Superior temporal gyrus (tissue), 1 donor: ENCODE results near the gene POC1A.

ENCODE experiments used
- DNase-seq: peaks from one replicate; pipeline ENCODE4 v3.0.0-alpha.2; 2016; ENCODE audit errors: extremely low spot score

The POC1A gene

DNA sequence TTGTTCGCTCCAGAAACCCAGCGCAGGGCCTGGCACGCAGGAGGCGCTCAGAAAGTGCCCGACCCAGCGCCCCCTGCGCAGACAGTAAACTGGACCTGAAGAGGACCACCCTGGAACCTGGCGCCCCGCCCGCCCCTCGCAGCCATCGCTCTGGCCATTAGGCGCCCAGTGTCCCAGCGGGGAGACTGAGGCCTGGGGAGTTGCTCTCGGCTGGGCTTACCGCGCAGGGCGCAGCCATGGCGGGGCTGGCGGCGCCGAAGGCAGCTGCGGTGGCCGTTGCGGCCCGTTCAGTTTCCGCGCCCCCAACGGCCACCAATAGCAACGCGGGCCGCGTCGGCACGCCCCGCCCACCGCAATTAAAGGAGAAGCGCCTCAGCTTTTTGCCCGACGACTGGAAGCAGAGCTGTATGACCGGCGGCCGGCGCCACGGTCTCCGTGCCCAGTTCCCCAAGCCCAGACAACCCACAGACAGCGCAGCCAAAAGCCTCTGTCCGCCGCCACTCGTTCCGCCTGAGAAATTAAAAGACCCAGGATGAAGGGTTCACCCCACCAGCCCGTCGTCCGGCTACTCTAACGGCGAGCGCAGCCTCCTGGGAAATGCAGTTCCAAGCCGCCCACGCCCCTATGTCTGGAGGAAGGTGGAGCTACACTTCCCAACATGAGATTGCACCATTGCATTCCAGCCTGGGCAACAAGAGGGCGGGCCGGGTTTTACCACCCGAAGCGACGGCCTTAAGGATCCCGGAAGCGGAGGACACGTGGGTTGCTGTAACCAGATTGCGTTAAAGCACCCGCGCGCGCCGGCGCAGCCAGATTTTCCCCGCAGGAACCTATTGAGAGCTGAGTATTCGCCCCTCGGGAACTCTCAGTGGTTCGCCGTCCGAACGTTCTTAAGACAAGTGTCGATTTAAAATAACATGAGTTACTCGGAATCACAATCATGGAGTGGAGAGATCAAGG lies at the start of gene POC1A:
Gene POC1A, minus strand, starts transcription at position 289 of the 960 bp plus-strand sequence. Its CDS starts 51 bp downstream, at position 238.
- DNase-seq: peak; percentile 96

DNA sequence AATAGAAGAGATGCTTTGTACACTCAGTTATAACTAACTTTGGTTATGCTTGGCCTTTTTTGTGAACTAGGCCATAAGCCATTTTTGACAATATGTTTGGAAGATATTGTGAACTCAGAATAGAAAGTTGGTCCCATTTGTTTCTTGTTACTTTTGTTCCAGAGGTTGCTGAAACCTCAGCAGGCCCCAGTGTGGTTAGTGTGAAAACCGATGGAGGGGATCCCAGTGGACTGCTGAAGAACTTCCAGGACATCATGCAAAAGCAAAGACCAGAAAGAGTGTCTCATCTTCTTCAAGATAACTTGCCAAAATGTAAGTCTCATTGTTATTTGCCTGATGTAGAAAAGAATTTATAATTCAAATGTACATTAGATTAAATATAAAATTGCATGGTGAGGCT lies 49.5 kb upstream of the POC1A start:
- DNase-seq: no peak

DNA sequence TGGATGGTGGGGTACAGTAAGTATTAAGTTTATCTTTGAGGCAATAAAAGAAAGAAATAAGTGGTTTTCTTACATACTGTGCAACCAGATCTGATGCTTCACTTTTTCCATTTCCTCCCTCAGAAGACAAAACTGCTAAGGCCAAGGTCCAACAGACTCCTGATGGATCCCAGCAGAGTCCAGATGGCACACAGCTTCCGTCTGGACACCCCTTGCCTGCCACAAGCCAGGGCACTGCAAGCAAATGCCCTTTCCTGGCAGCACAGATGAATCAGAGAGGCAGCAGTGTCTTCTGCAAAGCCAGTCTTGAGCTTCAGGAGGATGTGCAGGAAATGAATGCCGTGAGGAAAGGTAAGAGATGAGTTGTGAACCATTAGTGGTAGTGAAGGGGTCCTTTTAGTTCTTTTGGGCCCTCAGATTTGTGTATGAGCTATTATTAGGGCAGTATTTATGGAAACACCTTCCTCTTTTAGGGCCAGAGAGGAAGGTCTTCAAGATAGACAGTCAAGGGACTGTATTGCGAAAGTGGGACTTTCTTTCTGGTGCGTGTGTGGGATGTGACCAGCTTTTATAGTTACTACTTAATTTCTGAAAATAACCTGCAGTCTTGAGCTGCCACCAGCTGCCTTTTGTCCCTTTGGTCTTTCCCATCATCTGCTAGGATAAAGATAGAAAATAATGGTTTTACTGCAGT lies 48.3 kb upstream of the POC1A start:
- no peak for DNase-seq

DNA sequence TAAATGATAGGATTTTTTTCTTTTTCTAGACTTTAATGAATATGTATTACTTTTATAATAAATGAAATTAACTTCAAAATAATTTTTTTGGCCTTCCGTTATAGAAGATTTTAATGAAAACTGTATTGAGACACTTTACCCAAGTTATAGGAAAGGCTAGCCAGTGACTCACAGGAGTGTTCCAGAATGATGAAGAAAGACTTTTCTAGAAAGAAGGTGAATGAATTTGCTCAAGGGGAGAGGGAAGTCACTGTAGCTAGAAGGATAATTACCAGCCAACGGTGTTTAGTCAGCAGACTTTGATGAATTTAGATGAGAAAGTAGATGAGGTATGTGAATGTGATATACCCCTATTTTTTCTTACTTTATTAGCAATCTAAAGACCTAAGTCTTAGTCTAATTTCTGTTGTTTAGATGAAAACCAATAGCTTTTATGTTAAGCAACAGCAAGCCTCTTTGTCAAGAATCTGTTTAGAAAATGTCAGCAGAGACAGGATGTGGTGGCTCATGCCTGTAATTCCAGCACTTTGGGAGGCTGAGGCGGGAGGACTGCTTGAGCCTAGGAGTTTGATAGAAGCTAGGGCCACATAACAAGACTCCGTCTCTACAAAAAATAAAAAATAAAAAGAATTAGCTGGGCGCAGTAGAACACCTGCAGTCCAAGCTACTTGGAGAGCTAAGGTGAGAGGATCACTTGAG lies 46.9 kb upstream of the POC1A start:
- no peak for DNase-seq

DNA sequence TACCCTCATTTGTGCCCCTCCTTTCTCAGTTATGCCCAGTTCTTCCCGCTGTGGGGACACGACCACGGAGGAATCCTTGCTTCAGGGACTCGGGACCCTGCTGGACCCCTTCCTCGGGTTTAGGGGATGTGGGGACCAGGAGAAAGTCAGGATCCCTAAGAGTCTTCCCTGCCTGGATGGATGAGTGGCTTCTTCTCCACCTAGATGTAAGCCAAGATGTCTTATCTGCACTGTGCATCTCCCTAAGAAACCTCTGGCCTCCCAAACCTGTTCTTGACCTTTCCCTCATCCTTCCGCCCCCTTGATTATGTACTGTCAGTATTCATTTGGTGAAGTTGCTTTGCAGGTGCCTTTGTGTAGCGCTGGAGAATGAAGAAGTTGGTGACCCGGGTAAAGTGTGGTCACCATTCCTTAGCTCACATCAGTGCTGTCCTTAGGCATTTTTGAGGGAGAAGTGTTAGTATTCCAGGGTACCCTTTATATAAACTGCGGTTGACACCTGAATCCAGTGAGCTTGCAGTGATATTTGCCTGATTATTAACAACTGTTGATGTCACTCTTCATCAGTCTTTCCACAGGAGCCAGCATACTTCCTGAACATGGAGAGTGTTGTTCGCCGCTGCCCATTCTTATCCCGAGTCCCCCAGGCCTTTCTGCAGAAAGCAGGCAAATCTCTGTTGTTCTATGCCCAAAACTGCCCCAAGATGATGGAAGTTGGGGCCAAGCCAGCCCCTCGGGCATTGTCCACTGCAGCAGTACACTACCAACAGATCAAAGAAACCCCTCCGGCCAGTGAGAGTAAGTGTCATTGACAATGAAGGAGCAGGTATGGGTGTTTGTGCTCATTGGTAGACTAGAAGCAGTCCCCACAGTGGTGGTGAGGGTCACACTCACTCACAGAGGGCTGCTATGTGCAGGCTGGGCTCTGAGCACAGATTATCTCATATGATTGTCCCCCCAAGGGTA lies 44.7 kb upstream of the POC1A start:
- no peak for DNase-seq

DNA sequence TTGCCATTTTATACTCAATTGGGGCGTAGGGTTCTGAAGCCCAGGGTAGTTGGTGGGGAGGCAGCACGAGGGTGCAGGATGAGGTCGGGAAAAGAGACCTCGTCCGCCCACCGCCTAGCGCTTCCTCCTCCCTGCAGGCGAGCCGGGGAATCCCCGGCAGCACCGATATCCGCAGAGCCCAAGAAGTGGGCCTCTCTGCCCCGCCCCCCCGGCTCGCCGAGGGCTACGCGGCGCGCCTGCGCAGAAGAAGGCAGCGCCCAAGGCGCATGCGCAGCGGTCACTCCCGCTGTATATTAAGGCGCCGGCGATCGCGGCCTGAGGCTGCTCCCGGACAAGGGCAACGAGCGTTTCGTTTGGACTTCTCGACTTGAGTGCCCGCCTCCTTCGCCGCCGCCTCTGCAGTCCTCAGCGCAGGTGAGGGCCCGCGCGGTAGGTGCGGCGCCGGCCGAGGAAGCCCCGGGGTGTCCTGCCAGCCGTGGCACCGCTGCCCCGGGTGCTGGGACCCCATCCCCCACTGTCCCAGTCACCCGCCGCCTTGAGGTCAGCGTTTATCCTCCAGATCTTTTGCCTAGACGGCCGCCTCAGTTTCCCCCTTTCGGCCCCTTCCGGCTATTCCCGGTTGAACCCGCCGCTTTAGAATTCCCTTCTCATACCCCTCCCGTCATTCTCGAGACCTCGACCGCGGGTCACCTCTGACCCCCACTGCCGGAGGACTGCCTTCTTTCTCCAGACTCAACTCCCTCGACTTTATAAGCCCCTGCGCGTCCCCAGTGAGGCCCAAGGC lies 43.8 kb upstream of the POC1A start, which contains the start of gene ALAS1:
Gene ALAS1, plus strand, starts transcription at position 319 of the 784 bp plus-strand sequence. CDS start 1,082 bp downstream, outside the sequence.
- peak; percentile 93 for DNase-seq

DNA sequence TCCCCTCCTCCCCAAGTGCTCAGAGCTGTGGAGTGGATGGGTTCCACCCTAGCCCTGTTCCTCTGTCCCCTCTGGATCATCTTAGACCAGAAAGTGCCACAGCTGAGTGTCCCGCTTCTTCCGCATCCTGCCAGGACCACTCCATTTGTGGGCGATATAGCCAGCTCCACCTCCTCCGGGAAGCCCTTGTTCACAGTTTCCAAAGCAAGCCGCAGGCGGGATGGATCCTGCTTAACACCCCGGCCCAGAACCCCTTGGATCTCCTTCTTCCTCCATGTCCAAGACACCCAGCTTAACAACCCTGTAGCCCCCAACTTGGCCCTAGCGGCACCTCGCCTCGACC lies 43.2 kb upstream of the POC1A start:
- DNase-seq: no peak

DNA sequence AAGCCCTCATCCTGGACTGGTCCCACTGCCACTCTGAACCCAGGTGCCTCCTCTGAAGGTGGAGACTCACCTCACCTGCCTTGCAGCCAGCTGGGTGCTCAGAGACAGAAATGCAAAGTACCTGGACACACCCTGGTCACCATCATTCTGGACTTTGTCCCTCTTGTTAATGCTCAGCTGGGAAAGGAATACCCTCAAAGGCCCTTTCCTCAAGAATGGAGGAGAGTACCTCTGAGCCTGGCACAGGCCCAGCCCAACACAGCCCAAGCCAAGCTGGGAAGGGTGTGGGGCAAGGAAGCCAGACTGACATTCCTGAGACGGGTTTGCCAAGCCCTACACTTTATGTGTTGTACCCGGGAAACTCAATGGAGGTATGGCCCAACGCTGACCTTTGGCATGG lies 42.8 kb upstream of the POC1A start:
- DNase-seq: no peak

DNA sequence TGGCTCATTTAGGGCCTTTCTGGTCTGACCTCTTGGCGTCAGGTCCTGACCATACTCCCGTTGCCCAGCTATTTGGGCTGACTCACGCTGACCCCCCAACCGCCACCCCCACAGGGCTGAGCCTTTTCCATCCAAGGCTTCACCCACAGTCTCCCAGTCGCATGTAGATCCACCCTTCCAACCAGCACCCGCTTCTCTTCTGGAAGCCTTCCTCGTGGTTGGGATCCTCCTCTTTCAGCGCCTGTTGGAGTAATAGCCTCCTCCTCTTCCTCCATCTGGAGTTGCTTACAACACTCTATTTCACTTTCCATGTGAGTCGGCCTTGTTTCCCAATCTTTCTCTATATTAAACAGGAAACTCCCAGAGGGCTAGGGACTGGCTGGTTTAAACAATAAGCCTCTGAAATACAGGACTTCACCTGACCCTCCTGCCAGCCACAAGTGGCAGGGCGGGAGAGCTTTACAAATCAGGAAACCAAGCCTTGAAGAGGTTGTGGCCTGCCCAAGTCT lies 41.7 kb upstream of the POC1A start:
- DNase-seq: no peak

DNA sequence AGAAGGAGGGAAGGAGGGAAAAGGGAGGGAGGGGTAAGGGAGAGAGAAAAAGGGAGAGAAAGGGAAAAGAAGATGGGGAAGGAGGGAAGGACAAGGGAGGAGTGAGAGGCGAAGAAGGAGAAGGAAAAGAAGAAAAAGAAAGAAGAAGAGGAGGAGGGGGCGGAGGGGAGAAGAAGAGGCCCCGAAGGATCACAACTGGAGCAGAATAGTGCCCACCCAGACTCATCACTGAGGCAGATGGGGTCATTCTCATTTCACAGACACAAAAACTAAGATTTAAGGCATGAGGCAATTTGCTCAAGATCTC lies 41.0 kb upstream of the POC1A start:
- no peak for DNase-seq

DNA sequence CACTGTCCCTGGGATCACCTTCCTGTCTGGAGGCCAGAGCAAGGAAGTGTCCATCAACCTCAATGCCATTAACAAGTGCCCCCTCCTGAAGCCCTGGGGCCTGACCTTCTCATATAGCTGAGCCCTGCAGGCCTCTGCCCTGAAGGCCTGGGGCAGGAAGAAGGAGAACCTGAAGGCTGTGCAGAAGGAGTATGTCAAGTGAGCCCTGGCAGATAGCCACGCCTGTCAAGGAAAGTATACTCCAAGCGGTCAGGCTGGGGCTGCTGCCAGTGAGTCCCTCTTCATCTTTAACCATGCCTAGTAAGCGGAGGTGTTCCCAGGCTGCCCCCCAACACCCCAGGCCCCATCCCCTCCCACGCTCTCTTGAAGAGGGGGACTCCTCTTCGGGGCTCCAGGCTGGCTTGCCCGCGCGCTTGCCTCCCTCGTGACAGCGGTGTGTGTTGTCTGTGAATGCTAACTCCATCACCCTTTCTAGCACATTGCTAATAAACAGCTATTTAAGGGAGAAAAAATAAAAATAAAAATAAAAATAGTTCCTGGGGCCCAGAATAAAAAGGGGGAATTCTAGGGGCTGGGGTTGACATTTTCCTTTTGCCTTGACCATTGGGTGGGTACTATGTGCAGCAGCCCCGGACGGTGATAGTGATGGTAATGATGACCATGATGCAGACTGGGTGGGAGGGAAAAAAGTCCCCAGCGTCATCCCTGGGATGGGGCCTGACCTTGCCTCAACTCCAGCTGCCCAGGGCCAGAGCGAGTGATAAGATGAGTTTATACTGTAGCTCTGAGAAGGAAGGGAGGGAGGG lies 40.5 kb upstream of the POC1A start:
- DNase-seq: no peak

DNA sequence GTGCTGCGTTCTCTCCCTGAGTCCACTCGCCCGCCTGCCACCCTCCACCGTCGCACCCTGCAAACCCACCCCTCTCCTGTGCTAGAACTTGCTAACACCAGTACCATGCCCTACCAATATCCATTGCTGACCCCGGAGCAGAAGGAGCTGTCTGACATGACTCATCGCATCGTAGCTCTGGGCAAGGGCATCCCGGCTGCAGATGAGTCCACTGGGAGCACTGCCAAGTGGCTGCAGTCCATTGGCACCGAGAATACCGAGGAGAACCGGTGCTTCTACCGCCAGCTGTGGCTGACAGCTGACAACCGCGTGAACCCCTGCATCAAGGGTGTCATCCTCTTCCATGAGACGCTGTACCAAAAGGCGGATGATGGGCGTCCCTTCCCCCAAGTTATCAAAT lies 38.8 kb upstream of the POC1A start:
- DNase-seq: peak; percentile 77

DNA sequence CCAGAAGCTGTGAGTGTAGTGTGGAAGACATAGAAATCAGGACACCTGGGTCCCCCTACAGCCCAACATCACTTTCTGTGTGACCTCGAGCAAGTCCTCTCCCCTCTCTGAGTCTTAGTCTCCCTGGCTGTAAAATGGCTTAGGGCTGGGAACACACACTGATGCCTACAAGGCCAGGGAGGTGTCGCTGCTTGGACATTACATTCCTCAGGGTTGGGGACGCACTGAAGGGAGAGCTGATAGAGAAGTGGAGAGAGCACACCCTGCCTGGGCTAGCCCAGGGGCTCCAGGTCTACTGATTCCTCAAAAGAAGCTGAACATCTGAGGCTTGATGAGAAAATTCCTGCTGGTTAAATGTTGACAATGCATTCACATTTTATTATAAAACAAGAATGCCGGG lies 37.4 kb upstream of the POC1A start:
- no peak for DNase-seq

DNA sequence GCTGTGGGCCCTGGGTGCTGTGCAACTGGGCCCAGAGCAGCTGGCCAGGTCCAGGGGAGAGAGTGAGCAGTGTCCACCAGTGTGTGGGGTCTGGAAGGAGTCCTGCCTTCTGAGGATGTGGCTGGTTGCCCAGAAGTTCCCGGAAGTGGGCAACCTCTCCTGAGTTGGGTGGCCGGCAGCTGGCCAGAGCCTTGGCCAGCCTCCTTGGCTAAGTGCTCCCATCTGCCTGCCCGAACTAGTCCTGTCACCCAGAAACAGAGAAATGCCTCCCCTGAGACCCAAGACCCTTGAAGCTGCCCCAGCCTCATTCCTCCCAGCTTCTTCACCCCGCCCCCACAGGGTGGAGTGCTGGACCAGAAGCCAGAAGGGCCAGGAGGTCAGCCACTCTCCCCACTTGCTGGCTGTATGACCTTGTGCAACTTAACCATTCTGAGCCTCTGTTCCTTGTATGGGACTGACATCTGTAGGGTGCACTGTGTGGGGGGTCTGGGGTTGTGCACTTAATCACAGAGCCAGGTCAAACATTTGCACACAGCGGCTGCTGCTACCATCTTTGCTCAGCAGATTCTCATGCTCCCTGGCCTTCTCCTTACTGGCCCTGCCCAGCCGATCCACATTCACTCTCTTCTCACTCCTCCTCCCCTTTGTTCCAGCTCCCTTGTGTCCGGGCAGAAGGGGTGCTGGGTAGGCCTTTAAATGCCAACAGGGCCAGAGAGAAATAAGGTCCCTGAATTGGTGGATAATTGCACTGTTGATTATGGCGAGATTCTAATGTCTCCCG lies 36.3 kb upstream of the POC1A start:
- no peak for DNase-seq

DNA sequence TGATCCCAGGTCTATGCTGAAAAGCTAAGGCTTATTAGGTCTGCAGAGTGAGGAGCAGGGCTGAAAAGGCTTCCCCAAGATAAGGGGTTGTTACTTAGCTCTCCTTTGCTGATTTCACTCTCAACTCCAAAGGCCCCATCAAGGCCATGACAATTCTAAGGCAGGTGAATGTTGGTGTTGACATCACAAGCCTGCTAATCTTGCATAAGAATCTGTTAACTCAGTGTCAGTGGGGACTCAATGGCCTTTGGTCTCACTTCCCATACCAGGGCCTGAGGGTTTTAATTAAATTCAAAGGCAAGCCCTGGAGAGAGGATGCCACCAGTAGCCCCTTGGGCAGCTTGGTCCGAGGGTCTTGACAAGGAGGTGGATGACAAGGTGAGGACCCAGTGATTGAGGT lies 34.3 kb upstream of the POC1A start:
- no peak for DNase-seq

DNA sequence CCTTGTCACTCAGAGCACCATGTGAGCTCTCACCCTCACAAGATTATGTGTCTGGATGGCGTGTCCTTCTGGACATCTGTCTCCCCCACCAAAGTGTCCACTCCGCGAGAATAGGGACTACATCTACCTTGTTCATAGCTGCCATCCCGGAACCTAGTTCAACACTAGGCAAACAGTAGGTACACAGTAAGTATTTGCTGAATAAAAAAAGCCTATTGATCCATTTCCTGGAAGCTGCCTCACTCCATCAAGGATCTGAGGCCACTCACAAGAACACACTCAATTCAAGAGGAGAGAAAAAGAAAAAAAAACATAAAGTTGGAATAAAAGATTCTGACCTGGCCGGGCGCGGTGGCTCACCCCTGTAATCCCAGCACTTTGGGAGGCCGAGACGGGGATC lies 32.5 kb upstream of the POC1A start:
- DNase-seq: no peak

DNA sequence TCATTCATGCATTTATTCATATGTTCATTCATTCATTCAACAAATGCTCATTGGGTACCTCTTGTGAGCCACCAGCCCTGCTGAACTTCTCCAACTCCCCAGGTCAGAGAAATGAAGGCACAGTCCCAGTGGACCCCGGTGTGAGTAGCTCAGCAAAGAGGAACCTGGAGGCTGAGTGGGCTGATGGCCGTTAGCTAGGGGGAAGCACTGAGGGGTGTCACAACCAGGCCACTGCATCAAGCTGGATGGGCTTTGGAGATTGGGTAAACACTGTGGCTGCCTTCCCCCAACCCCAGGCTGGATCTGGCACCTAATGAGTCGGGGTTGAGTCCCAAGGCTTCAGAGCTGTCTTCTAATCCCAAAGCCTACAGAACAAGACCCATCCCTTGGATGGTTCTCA lies 31.6 kb upstream of the POC1A start:
- no peak for DNase-seq

DNA sequence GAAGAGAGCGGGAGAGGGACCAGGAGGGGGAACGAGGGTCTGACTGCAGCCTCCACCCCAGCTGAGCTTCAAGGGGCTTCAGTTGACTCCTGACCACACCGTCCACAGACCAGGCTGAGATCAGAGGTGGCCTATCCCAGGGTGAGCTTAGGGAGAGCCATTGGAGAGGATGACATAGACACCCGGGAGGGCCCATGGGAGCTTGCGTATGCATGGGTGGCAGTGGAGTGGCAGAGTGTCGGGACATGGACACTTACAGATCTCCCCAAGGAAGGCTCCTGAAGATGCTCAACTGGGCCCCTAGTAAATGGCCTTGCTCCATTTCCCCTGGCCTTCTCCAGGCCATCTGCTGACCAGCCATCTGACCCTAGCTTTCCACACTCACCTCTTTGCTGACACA lies 31.1 kb upstream of the POC1A start:
- DNase-seq: no peak

DNA sequence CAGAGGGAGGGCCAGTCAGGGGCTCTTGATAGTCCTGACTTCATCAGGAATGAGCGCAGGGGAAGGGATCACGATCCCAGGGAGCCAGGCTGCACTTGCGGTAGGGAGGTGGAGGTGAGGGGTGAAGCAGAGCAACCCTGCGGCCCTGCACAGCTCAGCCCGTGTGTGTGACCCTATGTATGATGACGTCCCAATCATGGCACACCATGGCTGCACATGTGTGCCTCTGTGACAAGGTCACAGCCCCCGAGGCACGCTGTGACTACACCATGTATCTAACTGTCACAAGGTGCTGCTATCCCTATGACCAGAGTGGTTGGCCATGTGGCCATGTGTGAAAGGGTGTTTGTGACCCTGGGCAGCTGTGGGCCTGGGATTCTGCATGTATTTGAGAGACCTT lies 30.5 kb upstream of the POC1A start:
- no peak for DNase-seq
